Mucosa of gallbladder (tissue), 1 donor: ENCODE measurements around the gene HOXC9. TPM values are rescaled to one million over a fixed set of nuclear protein-coding genes. Genes with fewer than 3 reads are reported as not detected.

ENCODE experiments used
- total RNA-seq: library from RNA; stranded (reverse); gene quantifications from one replicate; pipeline ENCODE4 v1.2.1, GENCODE V29; 2021
- donor health status: DM: no; HTN: no; CAD: no.

HOXC9 gene
- total RNA-seq, 1 donor from 2014 or later, result not detected

Other genes starting within 250 kb of the HOXC9 start
- not detected for gene CISTR, start 248.2 kb upstream of the HOXC9 start, total RNA-seq
- gene HOXC13, start 61.3 kb upstream of the HOXC9 start, total RNA-seq, result not detected
- not detected for gene HOXC12, start 45.3 kb upstream of the HOXC9 start, total RNA-seq
- not detected for gene HOXC11, start 27.0 kb upstream of the HOXC9 start, total RNA-seq
- gene HOTAIR, start 25.2 kb upstream of the HOXC9 start, total RNA-seq, result not detected
- gene HOXC10, start 15.0 kb upstream of the HOXC9 start, total RNA-seq, result not detected
- not detected for gene HOXC8, start 8.8 kb downstream of the HOXC9 start, total RNA-seq
- gene HOXC6, start 28.3 kb downstream of the HOXC9 start, total RNA-seq, result 0.26 TPM
- gene HOXC5, start 32.9 kb downstream of the HOXC9 start, total RNA-seq, result not detected
- gene HOXC4, start 53.7 kb downstream of the HOXC9 start, total RNA-seq, result 0.89 TPM
- gene SMUG1, start 188.8 kb downstream of the HOXC9 start, total RNA-seq, result 29.8 TPM